Measurements from ENCODE around the gene ITM2B. TPM values are rescaled to one million over a fixed set of nuclear protein-coding genes. Genes with fewer than 3 reads are reported as not detected.
"Not testable (repeated sequence)": the region's sequence is repeated elsewhere in the genome, so short reads cannot be mapped to it uniquely, and the experiment has no call there.

ITM2B gene
- total RNA-seq (2014; rRNA removed; shearing (Covaris generic)), result 147 and 160 TPM in 2 replicates

GRCh38 chr13:48233046-48233888 is at the start of gene ITM2B:
Gene ITM2B, plus strand, starts transcription at chr13:48233206. Its CDS starts 155 bp downstream, at chr13:48233361.
- DNase-seq (ENCODE audit: low spot score), result peak; percentile 38

GRCh38 chr13:48184260-48184659 is 48.7 kb upstream of the ITM2B start:
- no peak for DNase-seq (ENCODE audit: low spot score)

GRCh38 chr13:48185018-48185417 is 48.0 kb upstream of the ITM2B start:
- DNase-seq (ENCODE audit: low spot score), result no peak

- no peak for DNase-seq (ENCODE audit: low spot score)
Observed at GRCh38 chr13:48186722-48187121, 46.3 kb upstream of the ITM2B start.

GRCh38 chr13:48188131-48188530 is 44.9 kb upstream of the ITM2B start:
- DNase-seq (ENCODE audit: low spot score), result no peak

- DNase-seq (ENCODE audit: low spot score), result no peak
Observed at GRCh38 chr13:48188601-48189000, 44.4 kb upstream of the ITM2B start.

- no peak for DNase-seq (ENCODE audit: low spot score)
Observed at GRCh38 chr13:48189171-48189570, 43.8 kb upstream of the ITM2B start.

- no peak for DNase-seq (ENCODE audit: low spot score)
Observed at GRCh38 chr13:48192411-48192935, 40.5 kb upstream of the ITM2B start.

GRCh38 chr13:48194379-48194754 is 38.6 kb upstream of the ITM2B start:
- peak; percentile 1 for DNase-seq (ENCODE audit: low spot score)

- no peak for DNase-seq (ENCODE audit: low spot score)
Observed at GRCh38 chr13:48199404-48199946, 33.5 kb upstream of the ITM2B start.

GRCh38 chr13:48201044-48201443 is 32.0 kb upstream of the ITM2B start:
- no peak for DNase-seq (ENCODE audit: low spot score)

GRCh38 chr13:48207207-48207606 is 25.8 kb upstream of the ITM2B start:
- DNase-seq (ENCODE audit: low spot score), result not testable (repeated sequence)

- peak; percentile 37 for DNase-seq (ENCODE audit: low spot score)
Observed at GRCh38 chr13:48210178-48210577, 22.8 kb upstream of the ITM2B start.

GRCh38 chr13:48214519-48215121 is 18.4 kb upstream of the ITM2B start:
- DNase-seq (ENCODE audit: low spot score), result no peak

- not testable (repeated sequence) for DNase-seq (ENCODE audit: low spot score)
Observed at GRCh38 chr13:48215511-48216203, 17.3 kb upstream of the ITM2B start.

GRCh38 chr13:48216204-48216711 is 16.7 kb upstream of the ITM2B start:
- DNase-seq (ENCODE audit: low spot score), result no peak

- no peak for DNase-seq (ENCODE audit: low spot score)
Observed at GRCh38 chr13:48220592-48220980, 12.4 kb upstream of the ITM2B start.

GRCh38 chr13:48220981-48221685 is 11.9 kb upstream of the ITM2B start:
- DNase-seq (ENCODE audit: low spot score), result no peak

- DNase-seq (ENCODE audit: low spot score), result no peak
Observed at GRCh38 chr13:48221686-48222187, 11.3 kb upstream of the ITM2B start.

- DNase-seq (ENCODE audit: low spot score), result no peak
Observed at GRCh38 chr13:48222358-48223301, 10.4 kb upstream of the ITM2B start.
